Stimulated activated CD8-positive, alpha-beta memory T cell treated with anti-CD3 and anti-CD28 coated beads, Interleukin-15, amount 100 ng/mL, for 4 hours (primary cell): ENCODE results near the gene ARHGEF10L.

Experiments
- DNase-seq, 2 donors: peaks; one replicate each; pipeline ENCODE4 v3.0.0-alpha.2; 2020; ENCODE audit warnings: low read depth in 2 of 2

ARHGEF10L gene

GRCh38 chr1:17711941-17712340 is 172.4 kb downstream of the ARHGEF10L start:
- DNase-seq = no peak

GRCh38 chr1:17713993-17714392 is 174.5 kb downstream of the ARHGEF10L start:
- DNase-seq = no peak

GRCh38 chr1:17717594-17718535 is 178.4 kb downstream of the ARHGEF10L start:
- no peak for DNase-seq

GRCh38 chr1:17719874-17720273 is 180.4 kb downstream of the ARHGEF10L start:
- no peak for DNase-seq

- DNase-seq = no peak
Measured at GRCh38 chr1:17721444-17721843, 181.9 kb downstream of the ARHGEF10L start.

- DNase-seq = no peak
Measured at GRCh38 chr1:17723684-17724083, 184.2 kb downstream of the ARHGEF10L start.

GRCh38 chr1:17724150-17724549 is 184.7 kb downstream of the ARHGEF10L start:
- no peak for DNase-seq

- no peak for DNase-seq
Measured at GRCh38 chr1:17725084-17725719, 185.7 kb downstream of the ARHGEF10L start.

- no peak for DNase-seq
Measured at GRCh38 chr1:17725811-17726582, 186.5 kb downstream of the ARHGEF10L start.

GRCh38 chr1:17728123-17728712 is 188.7 kb downstream of the ARHGEF10L start:
- no peak for DNase-seq

GRCh38 chr1:17729248-17729647 is 189.8 kb downstream of the ARHGEF10L start:
- DNase-seq = no peak

GRCh38 chr1:17729909-17730308 is 190.4 kb downstream of the ARHGEF10L start:
- no peak for DNase-seq

- no peak for DNase-seq
Measured at GRCh38 chr1:17731460-17731859, 192.0 kb downstream of the ARHGEF10L start.

- DNase-seq = no peak
Measured at GRCh38 chr1:17732475-17732874, 193.0 kb downstream of the ARHGEF10L start.

GRCh38 chr1:17733661-17734060 is 194.2 kb downstream of the ARHGEF10L start:
- DNase-seq = no peak

- no peak for DNase-seq
Measured at GRCh38 chr1:17734609-17735008, 195.1 kb downstream of the ARHGEF10L start.

GRCh38 chr1:17735348-17735747 is 195.8 kb downstream of the ARHGEF10L start:
- no peak for DNase-seq

GRCh38 chr1:17735793-17736192 is 196.3 kb downstream of the ARHGEF10L start:
- DNase-seq = no peak

GRCh38 chr1:17736625-17737024 is 197.1 kb downstream of the ARHGEF10L start:
- DNase-seq = no peak

- DNase-seq = no peak
Measured at GRCh38 chr1:17739050-17739449, 199.6 kb downstream of the ARHGEF10L start.

- no peak for DNase-seq
Measured at GRCh38 chr1:17741052-17741451, 201.6 kb downstream of the ARHGEF10L start.

GRCh38 chr1:17742583-17742982 is 203.1 kb downstream of the ARHGEF10L start:
- DNase-seq = no peak
